GM12878 (cell line): Measurements from ENCODE around the gene KDM6A. TPM values are rescaled to one million over a fixed set of nuclear protein-coding genes. Genes with fewer than 3 reads are reported as not detected.
"Not testable (repeated sequence)": the region's sequence is repeated elsewhere in the genome, so short reads cannot be mapped to it uniquely, and the experiment has no call there.

Source experiments
- ATAC-seq: fragments of 200-7000 bp; cut with Tn5 transposase; 3 replicates; pipeline ENCODE4 v1.9.1; 2020; ENCODE audit warnings: mild to moderate bottlenecking, moderate library complexity
- BruUV-seq: library from RNA; stranded (reverse); fragments of 400-500 nt; replicated peaks from 2 replicates; lab custom pipeline; 2021; lab: Mats Ljungman, UMichigan
- CTCF ChIA-PET: fragments of 300-600 bp; sonication (Branson Sonifier 250); formaldehyde crosslinking; extraction: SDS; loops from one replicate; lab custom pipeline; 2021; ENCODE audit warnings: inconsistent platforms; lab: Yijun Ruan, JAX
- POLR2A ChIA-PET: fragments of 350-600 bp; formaldehyde crosslinking; extraction: SDS; loops from one replicate; lab custom pipeline; 2021; ENCODE audit warnings: inconsistent platforms; lab: Charles Lee
- RAD21 ChIA-PET: fragments of 300-600 bp; sonication (Branson Sonifier 250); formaldehyde crosslinking; loops from one replicate; lab custom pipeline; 2023; ENCODE audit warnings: antibody characterized with exemption; ENCODE audit not compliant: unreplicated experiment; lab: Charles Lee
- SMC1A ChIA-PET: fragments of 300-600 bp; sonication (Branson Sonifier 250); formaldehyde crosslinking; loops from one replicate; lab custom pipeline; 2023; ENCODE audit not compliant: unreplicated experiment, uncharacterized antibody; lab: Charles Lee
- DNase-seq: peaks from one replicate; pipeline ENCODE4 v3.0.0-alpha.2; 2011; ENCODE audit warnings: low read depth, low spot score
- FAIRE-seq: peaks from 3 replicates; lab custom pipeline; 2011; peaks lifted over from hg19 to GRCh38; lab: Jason Lieb, UNC
- H2AFZ ChIP-seq: 2 replicates; pipeline ENCODE4 v1.6.0; 2011; ENCODE audit warnings: low read depth, low read length, control low read depth; ENCODE audit not compliant: control insufficient read depth
- H3K27ac ChIP-seq: 2 replicates; pipeline ENCODE4 v1.5.1; 2011; ENCODE audit warnings: control low read depth; ENCODE audit not compliant: control insufficient read depth, insufficient read depth
- H3K27me3 ChIP-seq, 2 experiments: replicated peaks in 1 of 2; 2 replicates each; pipeline versions ENCODE4 v1.6.0 to v1.6.1; 2011; ENCODE audit warnings: low read length in 1 of 2; ENCODE audit not compliant: control insufficient read depth in 2 of 2, insufficient read depth in 2 of 2
- H3K36me3 ChIP-seq, 2 experiments: 2 replicates each; pipeline ENCODE4 v1.5.1; 2011; ENCODE audit warnings: low read length in 1 of 2; ENCODE audit not compliant: control insufficient read depth in 2 of 2, insufficient read depth in 2 of 2
- H3K4me1 ChIP-seq: 2 replicates; pipeline ENCODE4 v1.6.1; 2011; ENCODE audit warnings: mild to moderate bottlenecking, low read length, moderate library complexity, mixed read lengths; ENCODE audit not compliant: control insufficient read depth, insufficient read depth
- H3K4me2 ChIP-seq: 2 replicates; pipeline ENCODE4 v1.6.0; 2011; ENCODE audit warnings: control low read depth; ENCODE audit not compliant: control insufficient read depth, insufficient read depth
- H3K4me3 ChIP-seq: fragments of 200-600 bp; sonication (generic); 2 replicates; pipeline ENCODE4 v1.5.1; 2016
- H3K79me2 ChIP-seq: 2 replicates; pipeline ENCODE4 v1.6.0; 2011; ENCODE audit warnings: low read length; ENCODE audit not compliant: control insufficient read depth, insufficient read depth
- H3K9ac ChIP-seq: 2 replicates; pipeline ENCODE4 v1.8.0; 2011; ENCODE audit warnings: low read length, control low read depth, mixed read lengths; ENCODE audit not compliant: control insufficient read depth, insufficient read depth
- H3K9me3 ChIP-seq: replicated peaks from 3 replicates; pipeline ENCODE4 v1.5.1; 2011; ENCODE audit warnings: mild to moderate bottlenecking, low read length; ENCODE audit not compliant: control insufficient read depth, insufficient read depth
- H4K20me1 ChIP-seq: 2 replicates; pipeline ENCODE4 v1.6.0; 2011; ENCODE audit not compliant: control insufficient read depth, insufficient read depth
- ATF3 ChIP-seq: IDR thresholded peaks from 2 replicates; pipeline ENCODE4 v1.6.1; 2011; ENCODE audit warnings: low read depth, mild to moderate bottlenecking, low read length, moderate library complexity, borderline replicate concordance; ENCODE audit errors: extremely low read depth
- CBX5 ChIP-seq: sonication (generic); IDR thresholded peaks from 2 replicates; pipeline ENCODE4 v1.6.1; 2016; ENCODE audit warnings: low read depth, moderate library complexity, mild to moderate bottlenecking, inconsistent platforms
- EED ChIP-seq: sonication (generic); IDR thresholded peaks from 2 replicates; pipeline ENCODE4 v1.6.1; 2016; ENCODE audit warnings: antibody characterized with exemption, low read depth
- HDAC6 ChIP-seq: fragments of 200-600 bp; sonication (generic); IDR thresholded peaks from one replicate; pipeline ENCODE4 v1.8.0; 2017; ENCODE audit warnings: antibody characterized with exemption; ENCODE audit not compliant: unreplicated experiment
- IRF4 ChIP-seq: IDR thresholded peaks from 2 replicates; pipeline ENCODE4 v1.6.1; 2011; ENCODE audit warnings: low read depth, low read length
- MYC ChIP-seq: IDR thresholded peaks from 2 replicates; pipeline ENCODE4 v1.6.1; 2011; ENCODE audit warnings: mild to moderate bottlenecking, low read length, moderate library complexity, inconsistent platforms; ENCODE audit not compliant: insufficient read depth, insufficient replicate concordance, insufficient read length, severe bottlenecking
- NFYB ChIP-seq: IDR thresholded peaks from 2 replicates; pipeline ENCODE4 v1.6.1; 2011; ENCODE audit warnings: low read depth, mild to moderate bottlenecking, low read length, improper control_type of control experiment, moderate library complexity; ENCODE audit not compliant: insufficient read depth
- NR2F1 ChIP-seq: fragments of 450-650 bp; conservative IDR thresholded peaks from 2 replicates; pipeline ENCODE4 v1.6.1; 2017; ENCODE audit warnings: mild to moderate bottlenecking
- SP1 ChIP-seq: IDR thresholded peaks from one replicate; pipeline ENCODE4 v1.6.1; 2011; ENCODE audit warnings: low read depth, low read length
- SPI1 ChIP-seq: IDR thresholded peaks from 2 replicates; pipeline ENCODE4 v1.6.1; 2011; ENCODE audit warnings: low read depth, mild to moderate bottlenecking, low read length, moderate library complexity, borderline replicate concordance; ENCODE audit not compliant: insufficient read depth
- ZZZ3 ChIP-seq: IDR thresholded peaks from 2 replicates; pipeline ENCODE4 v1.6.1; 2011; ENCODE audit warnings: low read depth; ENCODE audit not compliant: control insufficient read depth, insufficient read length
- WGBS: methylation state at CpG from one replicate; pipeline ENCODE4 v1.1.6; 2016; ENCODE audit warnings: low lambda C conversion rate; ENCODE audit not compliant: insufficient replicate concordance, insufficient coverage; ENCODE audit errors: missing lambda C conversion rate; 5-methylcytosine and 5-hydroxymethylcytosine counted together
- in situ Hi-C: fragments of 300-500 bp; cut with MboI; formaldehyde crosslinking; loops from 9 replicates; pipeline ENCODE4 v1.14.3; 2018; ENCODE audit warnings: mixed read lengths
- intact Hi-C: fragments of 100-400 bp; cut with micrococcal nuclease; formaldehyde crosslinking; loops from one replicate; pipeline ENCODE4 v1.14.2; 2022; ENCODE audit not compliant: unreplicated experiment
- polyA plus RNA-seq, 11 experiments: library from polyadenylated mRNA; depleted of rRNA in 4 of 11; unstranded in 6 of 11; stranded (reverse) in 5 of 11; fragments of >200 nt; fragmentation: Nextera tagmentation in 4 of 11; fragmentation: Illumina TruSeq in 1 of 11; extraction: Ambion mirVana in 4 of 11; extraction: Trizol in 1 of 11; gene quantifications; 1 replicate in 1 of 11; 2 replicates in 10 of 11; pipeline versions ENCODE4 v1.2.1 to v1.2.3, GENCODE V29; 2011 to 2016; ENCODE audit warnings: inconsistent platforms in 2 of 11, missing spikeins in 2 of 11, low read depth in 1 of 11
- total RNA-seq, 4 experiments: library from RNA; depleted of rRNA in 3 of 4; stranded (reverse); fragments of >200 nt in 3 of 4; fragmentation: Illumina TruSeq in 1 of 4; extraction: Trizol in 1 of 4; gene quantifications; 2 replicates each; pipeline versions ENCODE4 v1.2.1 to v1.2.3, GENCODE V29; 2013 to 2021
- TF ChIP-seq, protein P1 (sequence below): fragments of 450-650 bp; IDR thresholded peaks from 2 replicates; pipeline ENCODE4 v1.6.1; 2018; ENCODE audit warnings: borderline replicate concordance, mild to moderate bottlenecking; ENCODE audit not compliant: partially characterized antibody

The KDM6A gene
- total and polyA plus RNA-seq, 10 of the 15 experiments (the other 5 are each of a cell fraction or from before 2014, with no cell fraction given) = 7.9 to 29.0 (median 20.4) TPM

DNA sequence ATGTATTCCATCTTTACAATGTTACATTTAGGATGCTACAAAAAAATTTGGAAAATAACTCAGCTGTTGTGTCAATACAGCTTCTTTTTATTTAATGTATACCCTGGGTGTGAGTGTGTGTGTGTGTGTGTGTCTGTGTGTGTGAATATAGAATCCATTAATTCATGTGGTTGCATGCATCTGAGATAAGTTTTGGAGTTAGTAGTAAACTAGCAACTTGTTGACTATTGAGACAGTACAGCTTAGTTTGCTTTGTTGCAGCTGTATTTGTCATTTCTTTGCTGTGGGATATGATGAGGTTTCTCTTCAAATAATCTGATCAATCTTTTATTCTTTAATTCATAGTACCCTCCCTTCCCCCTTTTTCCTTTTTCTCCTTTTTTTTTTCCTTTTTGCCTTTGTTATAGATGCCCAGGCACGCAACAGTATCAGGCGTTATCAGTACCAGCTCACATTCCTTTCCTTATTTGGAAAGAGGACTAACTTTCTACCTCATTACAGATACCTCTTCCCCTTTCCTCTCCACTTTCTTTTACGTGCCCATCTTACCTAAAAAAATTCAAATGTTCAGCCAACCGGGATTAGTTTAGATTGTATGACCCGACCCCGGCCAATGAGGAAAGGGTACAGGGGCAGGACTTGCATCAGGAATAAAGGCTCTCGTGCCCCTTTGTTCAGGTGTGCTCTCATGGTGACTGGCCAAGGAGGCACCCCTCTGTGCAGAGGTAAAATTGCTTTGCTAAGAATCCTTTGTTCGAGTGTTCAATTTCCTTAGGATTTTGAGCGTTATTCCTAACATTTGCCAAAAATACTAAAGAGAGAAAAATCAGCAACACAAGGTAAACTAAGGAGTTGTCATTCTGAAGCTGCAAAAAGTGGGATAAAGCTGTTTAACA is 77.7 kb downstream of the KDM6A start:
- H3K27me3 ChIP-seq, H4K20me1 ChIP-seq, intact Hi-C loops, H3K4me2 ChIP-seq, H3K27ac ChIP-seq, RAD21 ChIA-PET, H3K9me3 ChIP-seq, FAIRE-seq, ATAC-seq, H3K4me1 ChIP-seq, DNase-seq, BruUV-seq, H3K36me3 ChIP-seq, in situ Hi-C loops, H3K4me3 ChIP-seq, H2AFZ ChIP-seq, H3K9ac ChIP-seq: not testable (repeated sequence)
- POLR2A ChIA-PET = interaction anchor here (0.6 to 1.2 kb wide), 3 partner anchors 29 to 116 kb away, joined by 3 to 6 read pairs (median 3); no protein-coding TSS in a partner anchor
- SMC1A ChIA-PET = interaction anchor here (0.7 to 1.5 kb wide), 5 partner anchors 9 to 47 kb away, joined by 3 to 4 read pairs (median 3); no protein-coding TSS in a partner anchor
- CTCF ChIA-PET = interaction anchor here (0.7 to 1.0 kb wide), 3 partner anchors 14 to 79 kb away, joined by 3 to 4 read pairs (median 3); no protein-coding TSS in a partner anchor
- H3K79me2 ChIP-seq = peaks cover 66% of the 10 kb centered on the region
- WGBS = 97% methylated on average over 9 of the region's 9 CpGs

DNA sequence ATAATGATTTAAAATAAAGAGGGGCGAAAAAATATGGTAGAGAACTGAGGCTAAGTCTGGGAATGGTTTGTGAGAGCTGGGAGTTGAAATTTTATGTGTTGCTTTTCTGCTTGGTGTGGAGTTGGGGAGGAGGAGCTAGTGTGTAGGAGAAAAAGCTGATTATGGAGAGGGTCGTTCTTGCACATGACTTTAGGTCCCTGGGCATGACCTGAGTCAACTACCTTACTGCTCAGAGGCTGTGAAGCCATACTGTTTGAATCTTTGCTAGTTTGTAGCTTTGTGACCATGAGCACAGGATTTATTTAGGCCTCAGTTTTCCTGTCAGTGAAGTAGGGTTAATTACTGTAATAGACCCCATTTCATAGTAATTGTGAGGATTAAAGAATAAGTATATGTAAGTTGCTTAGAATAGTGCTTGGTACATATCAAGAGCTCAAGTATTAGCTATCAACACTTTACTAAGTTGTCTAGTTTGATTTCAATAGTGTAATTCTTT is 78.6 kb downstream of the KDM6A start:
- ChIA-PET SMC1A (interaction anchor here (0.8 to 1.5 kb wide), 3 partner anchors 8 to 46 kb away, joined by 3 to 4 read pairs (median 3); no protein-coding TSS in a partner anchor), POLR2A (no interaction called here), CTCF (interaction anchor here (0.6 kb wide), 1 partner anchor 1602 kb away, joined by 4 read pairs; no protein-coding TSS in a partner anchor), RAD21 (no interaction called here)
- Histone ChIP-seq H3K4me2 (no peak overlapping the region), H3K9me3 (peaks cover 3% of the 10 kb centered on the region; the same call in 2 of the 3 replicates), H2AFZ (no peak overlapping the region), H3K4me3 (no peak overlapping the region), H4K20me1 (no peaks in the 10 kb centered on the region), H3K36me3 (no peaks in the 10 kb centered on the region), H3K79me2 (peaks cover 68% of the 10 kb centered on the region), H3K27ac (no peak overlapping the region), H3K27me3 (no peaks in the 10 kb centered on the region), H3K9ac (no peak overlapping the region), H3K4me1 (no peaks in the 10 kb centered on the region)
- 72% methylated on average over 2 of the region's 2 CpGs for WGBS
- no peak for ATAC-seq
- DNase-seq = no peak
- intact Hi-C loops = no loop called here
- no peak for FAIRE-seq
- no TSS peak for BruUV-seq
- in situ Hi-C loops = no loop called here
- TF ChIP-seq SPI1 = no peak
- TF ChIP-seq CBX5 = no peak
- TF ChIP-seq MYC = no peak
- TF ChIP-seq HDAC6 = no peak
- no peak for TF ChIP-seq IRF4
- TF ChIP-seq ZZZ3 = no peak
- TF ChIP-seq NR2F1 = no peak
- no peak for TF ChIP-seq ATF3
- no peak for TF ChIP-seq NFYB
- no peak for TF ChIP-seq EED
- TF ChIP-seq, protein P1, sequence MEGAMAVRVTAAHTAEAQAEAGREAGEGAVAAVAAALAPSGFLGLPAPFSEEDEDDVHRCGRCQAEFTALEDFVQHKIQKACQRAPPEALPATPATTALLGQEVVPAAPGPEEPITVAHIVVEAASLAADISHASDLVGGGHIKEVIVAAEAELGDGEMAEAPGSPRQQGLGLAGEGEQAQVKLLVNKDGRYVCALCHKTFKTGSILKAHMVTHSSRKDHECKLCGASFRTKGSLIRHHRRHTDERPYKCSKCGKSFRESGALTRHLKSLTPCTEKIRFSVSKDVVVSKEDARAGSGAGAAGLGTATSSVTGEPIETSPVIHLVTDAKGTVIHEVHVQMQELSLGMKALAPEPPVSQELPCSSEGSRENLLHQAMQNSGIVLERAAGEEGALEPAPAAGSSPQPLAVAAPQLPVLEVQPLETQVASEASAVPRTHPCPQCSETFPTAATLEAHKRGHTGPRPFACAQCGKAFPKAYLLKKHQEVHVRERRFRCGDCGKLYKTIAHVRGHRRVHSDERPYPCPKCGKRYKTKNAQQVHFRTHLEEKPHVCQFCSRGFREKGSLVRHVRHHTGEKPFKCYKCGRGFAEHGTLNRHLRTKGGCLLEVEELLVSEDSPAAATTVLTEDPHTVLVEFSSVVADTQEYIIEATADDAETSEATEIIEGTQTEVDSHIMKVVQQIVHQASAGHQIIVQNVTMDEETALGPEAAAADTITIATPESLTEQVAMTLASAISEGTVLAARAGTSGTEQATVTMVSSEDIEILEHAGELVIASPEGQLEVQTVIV = no peak
- no peak for TF ChIP-seq SP1
